ENCODE results near the gene LIMS2.
A peak's percentile ranks its signal among the peaks of the same experiment; 100 is the strongest.

DNA sequence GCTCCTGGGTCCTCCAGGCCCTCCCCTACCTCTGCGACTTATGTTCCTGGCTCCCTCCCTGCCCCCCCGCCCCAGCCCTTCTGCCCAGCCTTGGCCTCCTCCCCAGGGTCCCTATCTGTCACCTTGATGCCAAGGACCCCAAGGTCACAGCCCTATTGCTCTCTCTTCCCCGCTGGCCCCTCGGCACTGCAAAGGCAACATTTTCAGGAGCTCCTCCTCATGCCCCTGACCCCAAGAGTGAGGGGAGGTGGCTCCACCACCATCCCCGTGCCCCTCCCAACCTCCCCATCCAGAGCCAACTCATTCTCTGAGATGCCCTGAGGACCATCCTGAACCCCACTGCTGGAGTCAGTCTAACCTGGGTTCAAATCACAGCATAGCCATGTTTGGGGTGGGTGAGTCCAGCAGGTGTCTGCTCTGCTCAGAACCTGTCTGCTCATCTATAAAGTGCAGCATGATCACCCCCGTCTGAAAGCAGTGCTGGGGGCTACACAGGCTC lies 11.7 kb downstream of the LIMS2 start:
- TF ChIP-seq, protein P1, sequence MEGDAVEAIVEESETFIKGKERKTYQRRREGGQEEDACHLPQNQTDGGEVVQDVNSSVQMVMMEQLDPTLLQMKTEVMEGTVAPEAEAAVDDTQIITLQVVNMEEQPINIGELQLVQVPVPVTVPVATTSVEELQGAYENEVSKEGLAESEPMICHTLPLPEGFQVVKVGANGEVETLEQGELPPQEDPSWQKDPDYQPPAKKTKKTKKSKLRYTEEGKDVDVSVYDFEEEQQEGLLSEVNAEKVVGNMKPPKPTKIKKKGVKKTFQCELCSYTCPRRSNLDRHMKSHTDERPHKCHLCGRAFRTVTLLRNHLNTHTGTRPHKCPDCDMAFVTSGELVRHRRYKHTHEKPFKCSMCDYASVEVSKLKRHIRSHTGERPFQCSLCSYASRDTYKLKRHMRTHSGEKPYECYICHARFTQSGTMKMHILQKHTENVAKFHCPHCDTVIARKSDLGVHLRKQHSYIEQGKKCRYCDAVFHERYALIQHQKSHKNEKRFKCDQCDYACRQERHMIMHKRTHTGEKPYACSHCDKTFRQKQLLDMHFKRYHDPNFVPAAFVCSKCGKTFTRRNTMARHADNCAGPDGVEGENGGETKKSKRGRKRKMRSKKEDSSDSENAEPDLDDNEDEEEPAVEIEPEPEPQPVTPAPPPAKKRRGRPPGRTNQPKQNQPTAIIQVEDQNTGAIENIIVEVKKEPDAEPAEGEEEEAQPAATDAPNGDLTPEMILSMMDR (optimal IDR thresholded peaks at IDR 0.05 in 1 of 3, IDR thresholded peaks at IDR 0.05 in 1 of 3, conservative IDR thresholded peaks at IDR 0.05 in 1 of 3; ENCODE audit: extremely low read depth in 1 of 3, insufficient read depth in 2 of 3, low read length in 3 of 3): no peak
- peak; percentile 47 for TF ChIP-seq EZH2 (IDR thresholded peaks at IDR 0.05; ENCODE audit: low read length)
